SU-DHL-6 (cell line): ENCODE data around the gene AMZ1.

Experiments
- CTCF ChIP-seq: fragments of 200-600 bp; sonication (generic); IDR thresholded peaks from one replicate; pipeline ENCODE4 v1.5.1; 2017; ENCODE audit warnings: antibody characterized with exemption, mild to moderate bottlenecking, low read length, moderate library complexity; ENCODE audit not compliant: insufficient read depth, poor library complexity, severe bottlenecking
- EZH2phosphoT487 ChIP-seq: fragments of 200-600 bp; sonication (generic), shearing (Covaris generic); conservative IDR thresholded peaks from 2 replicates; pipeline ENCODE4 v1.6.1; 2018; ENCODE audit warnings: mild to moderate bottlenecking, antibody characterized with exemption, low read length, moderate library complexity, mixed read lengths

DNA sequence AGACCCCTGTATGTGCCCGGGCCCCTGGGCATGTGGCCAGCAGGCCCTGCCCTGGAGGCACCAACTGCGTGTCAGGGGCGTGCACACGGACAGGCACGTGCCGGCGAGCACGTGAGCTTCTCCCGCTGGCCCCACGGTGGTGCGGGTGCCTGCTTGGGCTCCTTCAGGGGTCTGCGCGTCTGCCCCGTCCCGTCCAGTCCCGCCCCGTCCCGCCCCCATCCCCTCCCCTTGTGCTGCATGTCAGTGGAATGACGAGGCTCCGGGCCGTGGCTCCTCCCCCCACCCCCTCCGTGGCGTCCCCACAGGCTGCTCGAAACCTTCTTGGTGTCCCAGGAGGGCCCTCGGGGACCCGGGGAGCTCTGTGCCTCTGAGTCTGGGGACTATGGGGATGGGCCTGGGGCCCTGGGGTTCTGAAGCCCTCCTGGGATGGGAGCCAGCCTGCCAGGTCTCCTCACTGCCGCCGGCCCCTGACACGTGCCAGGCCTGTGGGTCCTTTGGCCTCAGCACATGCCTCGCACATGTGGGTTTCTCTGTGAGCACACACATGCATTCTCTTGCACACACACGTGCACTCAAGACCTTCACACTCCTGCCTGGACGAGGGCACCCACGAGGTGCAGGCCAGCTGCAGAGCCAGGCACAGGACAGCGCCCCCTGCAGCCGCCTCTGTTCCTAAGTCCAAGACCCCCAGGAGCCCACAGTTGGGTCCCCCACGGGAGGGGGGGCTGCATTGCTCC, 27.5 kb upstream of the AMZ1 start:
- peak; percentile 49 for TF ChIP-seq CTCF
- no peak for TF ChIP-seq EZH2phosphoT487
